Measurements from ENCODE around the gene ETS1.

Gene ETS1

GRCh38 chr11:128555606-128556005 lies 31.8 kb downstream of the ETS1 start:
- Histone ChIP-seq H2AFZ (ENCODE audit: low read depth, low read length) (no peak overlapping the region), H3K9ac (ENCODE audit: low read length) (no peak overlapping the region), H3K4me1 (ENCODE audit: low read length) (peaks cover 51% of the 10 kb centered on the region)

DNA sequence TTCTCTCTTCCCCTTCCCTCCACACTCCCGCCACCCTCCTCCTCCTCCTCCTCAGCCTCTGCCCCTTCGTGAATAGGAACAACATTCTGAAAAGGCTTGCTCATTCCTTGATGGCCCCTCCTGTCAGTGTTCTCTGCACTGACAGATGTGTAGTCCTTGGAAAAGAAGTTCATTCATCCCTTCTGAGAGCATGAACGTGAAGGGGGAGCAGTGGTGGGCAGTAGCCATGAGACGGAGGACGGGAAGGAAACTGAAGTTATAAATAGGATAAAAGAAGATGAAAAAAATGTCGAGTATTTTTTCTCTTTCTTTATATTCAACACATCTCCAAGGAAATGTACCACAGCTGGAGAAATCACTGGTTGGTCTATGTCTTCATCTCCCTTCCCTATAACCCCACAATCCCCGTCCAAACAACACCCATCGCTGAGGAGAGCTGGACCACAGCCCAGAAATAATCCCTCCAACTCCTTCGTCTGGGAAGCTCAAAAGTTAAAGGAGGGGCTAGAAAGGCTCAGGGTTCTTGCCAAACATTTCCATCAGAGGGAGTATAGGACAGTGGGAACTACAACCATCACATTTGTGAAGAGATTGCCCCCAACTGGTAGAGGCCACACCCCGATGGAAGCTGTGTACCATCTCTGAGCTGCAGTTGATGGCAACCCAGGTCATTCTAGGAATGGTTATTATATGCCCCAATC lies 33.5 kb downstream of the ETS1 start:
- Histone ChIP-seq H3K4me3 (ENCODE audit: low read length) (peak overlapping the region; percentile 73), H3K27me3 (ENCODE audit: low read depth, low read length) (no peaks in the 10 kb centered on the region), H3K27ac (ENCODE audit: low read length) (peak overlapping the region; percentile 93), H3K9me3 (ENCODE audit: insufficient read depth, low read length) (no peaks in the 10 kb centered on the region), H3K9ac (ENCODE audit: low read length) (peak overlapping the region; percentile 73), H3K4me1 (ENCODE audit: low read length) (peaks cover 54% of the 10 kb centered on the region), H4K20me1 (ENCODE audit: insufficient read depth, low read length) (no peaks in the 10 kb centered on the region), H3K36me3 (replicated peaks; ENCODE audit: low read depth, low read length) (no peaks in the 10 kb centered on the region), H2AFZ (ENCODE audit: low read depth, low read length) (peak overlapping the region; percentile 73), H3K79me2 (ENCODE audit: low read length) (no peaks in the 10 kb centered on the region), H3K4me2 (ENCODE audit: low read length) (peak overlapping the region; percentile 94)
- TF ChIP-seq EZH2phosphoT487 (IDR thresholded peaks at IDR 0.05; ENCODE audit: low read depth) (no peak), CTCF (IDR thresholded peaks at IDR 0.05; ENCODE audit: low read depth, low read length) (peak; percentile 84)

More at GRCh38 chr11:128555606-128556005, 31.8 kb downstream of the ETS1 start:
- Histone ChIP-seq H4K20me1 (ENCODE audit: insufficient read depth, low read length) (no peaks in the 10 kb centered on the region), H3K9me3 (ENCODE audit: insufficient read depth, low read length) (no peaks in the 10 kb centered on the region), H3K27ac (ENCODE audit: low read length) (no peak overlapping the region), H3K79me2 (ENCODE audit: low read length) (no peaks in the 10 kb centered on the region), H3K27me3 (ENCODE audit: low read depth, low read length) (no peaks in the 10 kb centered on the region), H3K4me2 (ENCODE audit: low read length) (no peak overlapping the region), H3K36me3 (replicated peaks; ENCODE audit: low read depth, low read length) (no peaks in the 10 kb centered on the region), H3K4me3 (ENCODE audit: low read length) (no peak overlapping the region)
- TF ChIP-seq CTCF (IDR thresholded peaks at IDR 0.05; ENCODE audit: low read depth, low read length) (peak; percentile 66), EZH2phosphoT487 (IDR thresholded peaks at IDR 0.05; ENCODE audit: low read depth) (no peak)

DNA sequence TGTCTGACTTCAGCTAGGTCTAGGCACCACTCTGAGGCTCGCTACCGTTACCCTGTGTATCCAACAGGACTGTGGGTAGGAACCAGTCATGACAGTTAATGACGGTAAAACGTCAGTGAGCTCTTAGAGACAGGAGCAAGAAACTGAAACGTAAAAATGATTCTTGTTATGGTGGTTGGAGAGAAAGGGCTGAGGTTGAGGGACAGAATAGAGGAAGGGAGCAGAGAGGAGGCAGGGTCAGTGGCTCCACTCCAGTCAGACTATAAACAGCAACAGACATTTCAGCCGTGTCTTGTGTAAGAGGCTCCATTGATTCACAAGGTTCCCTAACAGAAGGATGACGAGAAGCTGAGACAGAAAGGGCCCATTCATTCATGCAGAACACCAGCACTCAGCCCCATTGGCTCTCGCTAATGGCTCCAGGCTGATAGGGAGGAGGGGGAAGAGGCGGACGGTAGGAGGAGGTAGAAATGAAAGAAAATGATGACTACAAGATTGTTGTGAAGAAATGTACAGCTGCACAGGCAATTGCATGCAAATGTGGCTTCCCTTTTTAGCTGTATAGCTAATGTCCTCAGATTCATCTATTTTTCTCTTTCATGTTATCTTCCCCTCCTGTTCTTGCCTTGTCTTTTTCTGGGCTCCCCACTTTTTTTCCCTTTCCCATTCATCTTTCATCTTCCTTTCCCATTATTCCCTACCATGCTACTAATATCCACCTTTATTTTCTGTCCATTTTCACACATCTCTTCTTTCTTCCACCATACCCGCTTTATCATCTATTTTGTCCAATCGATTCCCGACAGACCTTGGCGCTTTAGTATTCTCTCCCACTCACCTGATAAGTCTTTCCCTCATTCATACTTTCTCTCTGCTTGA lies 34.3 kb downstream of the ETS1 start:
- Histone ChIP-seq H3K4me3 (ENCODE audit: low read length) (peak overlapping the region; percentile 73), H3K27ac (ENCODE audit: low read length) (peak overlapping the region; percentile 93), H3K9ac (ENCODE audit: low read length) (peak overlapping the region; percentile 73)

More for the DNA sequence above, 34.3 kb downstream of the ETS1 start:
- H4K20me1 ChIP-seq (ENCODE audit: insufficient read depth, low read length), result no peaks in the 10 kb centered on the region
- peaks cover 58% of the 10 kb centered on the region for H3K4me1 ChIP-seq (ENCODE audit: low read length)
- no peaks in the 10 kb centered on the region for H3K27me3 ChIP-seq (ENCODE audit: low read depth, low read length)
- H3K9me3 ChIP-seq (ENCODE audit: insufficient read depth, low read length), result no peaks in the 10 kb centered on the region
- TF ChIP-seq EZH2phosphoT487 (IDR thresholded peaks at IDR 0.05; ENCODE audit: low read depth) (no peak), CTCF (IDR thresholded peaks at IDR 0.05; ENCODE audit: low read depth, low read length) (no peak)
- H3K36me3 ChIP-seq (replicated peaks; ENCODE audit: low read depth, low read length), result no peaks in the 10 kb centered on the region
- peak overlapping the region; percentile 73 for H2AFZ ChIP-seq (ENCODE audit: low read depth, low read length)
- no peaks in the 10 kb centered on the region for H3K79me2 ChIP-seq (ENCODE audit: low read length)
- H3K4me2 ChIP-seq (ENCODE audit: low read length), result peak overlapping the region; percentile 94
